ENCODE measurements around the gene NR2C2.

Gene NR2C2

DNA sequence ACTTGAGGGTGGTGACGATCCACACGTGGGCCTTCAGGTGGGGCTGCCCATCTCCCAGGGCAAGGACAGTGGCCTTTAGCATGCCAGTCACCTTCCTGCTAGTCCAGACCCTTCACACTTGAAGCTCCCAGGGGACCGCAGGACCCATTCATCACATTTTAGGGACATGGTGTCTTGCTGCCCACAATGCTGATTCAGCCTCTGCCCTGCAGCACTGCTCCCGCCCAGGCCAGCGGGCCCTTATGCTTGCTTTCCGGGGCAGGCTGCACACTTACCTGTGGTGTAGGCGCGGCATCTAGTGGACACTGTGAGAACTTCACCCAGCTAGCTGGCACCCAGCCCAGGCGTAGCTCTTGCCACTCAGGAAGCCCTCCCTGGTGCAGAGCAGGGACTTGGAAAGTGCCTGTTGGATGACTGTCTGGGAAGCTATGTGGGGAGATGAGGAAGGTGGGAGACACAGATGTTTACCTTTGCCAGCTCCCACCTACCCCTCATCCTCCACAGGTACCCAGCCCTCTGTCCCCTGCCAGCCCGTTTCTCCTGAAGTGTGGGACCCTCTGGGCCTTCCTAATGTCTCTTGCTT is 26.3 kb upstream of the NR2C2 start:
- FAIRE-seq, result no peak

DNA sequence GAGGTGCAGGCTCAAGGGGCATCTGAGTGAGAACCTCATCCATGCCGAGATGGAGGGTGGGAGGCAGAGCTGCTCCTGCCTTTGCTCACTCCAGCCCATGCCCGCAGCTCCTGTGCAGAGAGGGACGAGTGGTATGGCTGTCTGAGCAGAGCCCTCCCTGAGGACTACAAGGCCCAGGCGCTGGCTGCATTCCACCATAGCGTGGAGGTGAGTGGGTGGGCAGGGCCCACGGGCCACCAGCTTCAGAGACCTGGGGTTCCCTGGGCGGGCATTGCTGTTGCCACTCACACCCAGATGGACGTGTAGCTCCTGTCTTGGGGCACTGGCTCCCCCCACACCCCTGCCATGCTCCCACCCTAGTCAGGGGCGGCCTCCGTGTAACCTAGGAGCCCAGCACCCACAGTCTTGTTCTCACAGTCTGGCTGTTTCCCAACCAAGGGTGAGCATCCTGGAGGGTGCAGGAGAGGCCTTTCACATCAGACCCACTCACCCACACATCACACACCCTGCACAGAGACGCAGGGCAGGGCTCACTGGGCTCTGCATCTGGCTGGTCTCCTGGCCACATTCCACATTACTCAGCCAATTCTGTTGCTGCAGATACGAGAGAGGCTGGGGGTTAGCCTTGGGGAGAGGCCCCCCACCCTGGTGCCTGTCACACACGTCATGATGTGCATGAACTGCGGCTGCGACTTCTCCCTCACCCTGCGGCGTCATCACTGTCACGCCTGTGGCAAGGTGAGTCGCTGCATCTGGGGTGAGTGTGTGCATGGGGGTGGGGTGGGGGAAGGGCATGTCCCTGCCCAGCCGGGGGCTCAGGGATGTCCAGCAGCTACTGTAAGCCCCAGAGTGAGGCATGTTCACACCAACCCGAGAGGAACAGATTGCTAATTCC is 25.3 kb upstream of the NR2C2 start:
- no peak for FAIRE-seq

More for the DNA sequence above, 26.3 kb upstream of the NR2C2 start:
- DNase-seq (ENCODE audit: low spot score), result peak; percentile 68

DNA sequence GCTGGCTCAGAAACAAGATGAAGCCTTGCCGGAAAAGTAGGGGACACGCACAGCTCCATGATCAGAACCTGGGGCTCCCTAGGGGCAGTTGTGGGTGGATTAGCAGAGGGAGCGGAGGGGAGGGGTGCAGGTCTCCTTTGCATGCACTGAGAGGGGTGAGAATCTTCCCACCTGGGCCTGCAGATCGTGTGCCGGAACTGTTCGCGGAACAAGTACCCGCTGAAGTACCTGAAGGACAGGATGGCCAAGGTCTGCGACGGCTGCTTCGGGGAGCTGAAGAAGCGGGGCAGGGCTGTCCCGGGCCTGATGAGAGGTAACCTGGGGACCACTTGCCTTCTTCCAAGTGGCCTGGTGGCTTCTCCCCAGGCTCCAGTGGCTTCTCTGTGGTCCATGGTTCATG is 24.5 kb upstream of the NR2C2 start:
- DNase-seq (ENCODE audit: low spot score) (no peak), FAIRE-seq (no peak)

More for the DNA sequence above, 25.3 kb upstream of the NR2C2 start:
- no peak for DNase-seq (ENCODE audit: low spot score)

DNA sequence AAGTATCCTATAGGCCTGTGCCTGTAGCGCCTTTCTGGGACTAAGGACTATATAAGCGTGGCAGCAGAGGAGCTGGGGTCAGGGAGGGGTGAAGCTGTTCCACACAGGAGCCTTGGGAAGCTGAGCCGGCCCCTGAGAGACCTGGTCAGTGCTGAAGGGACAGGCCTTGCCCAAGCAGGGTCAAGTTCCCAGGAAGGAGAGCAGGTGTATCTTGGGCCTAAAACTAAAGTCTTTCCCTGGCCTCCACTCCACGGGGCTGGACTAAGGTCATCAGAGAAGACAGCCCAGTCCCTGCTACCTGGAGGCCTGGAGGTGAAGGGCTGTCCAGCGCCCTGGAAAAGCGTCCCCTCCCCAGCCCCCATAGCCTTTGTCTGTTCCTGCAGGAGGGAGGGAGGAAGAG is 23.9 kb upstream of the NR2C2 start:
- FAIRE-seq (no peak), DNase-seq (ENCODE audit: low spot score) (no peak)

DNA sequence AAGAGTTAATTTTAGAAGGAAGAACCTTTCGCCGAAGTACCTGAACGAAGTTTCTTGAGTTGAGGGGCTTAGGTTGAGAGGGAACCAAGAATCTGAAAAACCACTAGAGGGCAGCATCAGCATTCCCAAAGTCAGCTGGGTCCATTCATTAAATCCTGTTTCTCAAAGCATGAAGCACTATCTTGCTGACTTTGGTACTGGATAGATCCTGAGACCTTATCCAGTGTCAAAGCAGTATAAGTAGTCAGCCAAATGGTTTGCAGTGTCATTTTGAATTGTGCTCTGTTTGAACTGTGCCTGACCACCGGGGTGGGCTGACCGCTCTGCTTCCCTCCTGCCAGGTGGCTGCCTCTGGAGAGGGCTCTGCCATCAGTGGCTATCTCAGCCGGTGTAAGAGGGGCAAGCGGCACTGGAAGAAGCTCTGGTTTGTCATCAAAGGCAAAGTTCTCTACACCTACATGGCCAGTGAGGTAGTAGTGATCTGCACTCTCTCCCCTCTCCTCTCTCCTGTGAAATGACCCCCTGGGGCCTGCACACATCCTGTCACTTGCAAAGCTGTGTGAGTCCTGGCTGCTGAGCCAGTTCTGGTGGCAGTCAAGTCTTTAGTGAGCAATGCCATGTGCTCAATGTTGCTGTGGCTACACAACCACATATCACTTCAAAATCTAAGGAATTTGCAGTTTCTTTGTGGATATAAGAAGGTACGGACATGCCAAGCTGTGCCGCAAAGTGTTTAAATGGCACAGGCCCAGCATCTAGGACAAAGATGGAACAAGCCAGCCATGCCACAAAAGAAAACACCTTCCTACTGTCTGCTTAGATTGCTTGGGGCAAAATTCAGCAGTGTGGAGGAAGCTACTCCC is 21.4 kb upstream of the NR2C2 start:
- DNase-seq (ENCODE audit: low spot score), result peak; percentile 36
- FAIRE-seq, result no peak

DNA sequence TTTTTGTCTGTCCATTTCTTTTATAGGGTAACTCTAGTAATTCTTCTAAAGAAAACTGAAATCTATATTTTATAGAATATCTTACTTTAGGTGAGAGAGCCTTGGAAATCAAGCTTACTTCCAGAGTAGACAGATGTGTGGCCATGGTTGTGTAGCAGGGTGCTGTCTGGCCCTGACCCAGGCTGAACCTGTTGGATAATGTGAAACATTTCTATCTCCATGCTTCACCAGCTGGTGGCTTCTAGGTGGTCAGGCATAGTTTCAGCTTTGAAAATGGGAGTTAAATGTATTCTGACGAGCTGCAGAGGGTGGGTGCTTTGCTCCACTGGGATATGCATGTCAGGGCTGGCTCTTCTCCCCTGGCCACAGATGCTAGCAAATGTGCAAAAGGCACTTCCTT is 20.8 kb upstream of the NR2C2 start:
- no peak for DNase-seq (ENCODE audit: low spot score)
- no peak for FAIRE-seq

DNA sequence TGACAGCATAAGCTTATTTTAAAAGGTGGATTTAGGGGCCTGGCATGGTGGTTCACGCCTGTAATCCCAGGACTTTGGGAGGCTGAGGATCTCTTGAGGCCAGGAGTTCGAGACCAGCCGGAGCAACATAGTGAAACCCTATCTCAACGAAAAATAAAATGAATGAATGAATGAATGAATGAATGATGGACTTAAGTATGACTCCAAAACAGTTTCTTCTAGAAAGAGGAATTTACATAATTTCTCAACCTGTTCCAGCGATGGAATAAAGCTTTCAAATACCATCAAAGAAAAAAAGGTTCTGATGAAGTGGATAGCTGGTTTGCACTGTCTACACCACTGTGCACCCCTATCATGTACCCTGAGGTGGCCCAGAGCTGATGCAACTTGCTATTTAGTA is 20.1 kb upstream of the NR2C2 start:
- no peak for DNase-seq (ENCODE audit: low spot score)
- FAIRE-seq, result no peak

DNA sequence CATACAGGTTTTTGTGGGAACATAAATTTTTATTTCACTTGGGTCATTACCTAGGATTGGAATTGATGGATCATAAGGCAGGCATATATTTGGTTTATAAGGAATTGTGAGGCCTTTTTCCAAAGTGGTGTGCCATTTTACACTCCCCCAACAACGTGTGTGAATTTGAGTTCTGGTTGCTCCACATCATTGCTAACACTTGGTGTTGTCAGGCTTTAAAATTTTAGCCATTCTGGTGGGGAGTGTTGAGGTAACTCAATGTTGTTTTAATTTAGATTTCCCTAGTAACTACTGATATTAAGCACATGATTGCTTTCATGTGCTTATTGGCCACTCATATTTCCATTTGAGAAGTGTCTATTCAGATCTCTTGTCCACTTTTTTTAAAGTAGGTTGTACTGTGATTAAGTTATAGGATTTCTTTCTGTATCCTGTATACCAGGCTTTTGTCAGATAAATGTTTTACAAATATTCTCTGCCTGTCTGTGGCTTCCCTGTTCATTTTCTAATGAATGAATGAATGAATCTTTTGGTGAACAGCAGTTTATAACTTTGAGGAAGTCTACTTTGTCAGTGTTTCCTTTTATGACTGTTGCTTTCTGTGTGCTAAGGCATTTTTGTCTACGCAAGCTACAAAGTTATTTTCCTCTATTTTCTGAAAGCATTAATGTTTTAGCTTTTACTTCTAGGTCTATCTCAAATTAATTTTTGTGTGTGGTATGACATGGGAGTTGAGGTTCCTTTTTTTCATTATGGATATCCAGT is 17.9 kb upstream of the NR2C2 start:
- DNase-seq (ENCODE audit: low spot score), result no peak
- no peak for FAIRE-seq

DNA sequence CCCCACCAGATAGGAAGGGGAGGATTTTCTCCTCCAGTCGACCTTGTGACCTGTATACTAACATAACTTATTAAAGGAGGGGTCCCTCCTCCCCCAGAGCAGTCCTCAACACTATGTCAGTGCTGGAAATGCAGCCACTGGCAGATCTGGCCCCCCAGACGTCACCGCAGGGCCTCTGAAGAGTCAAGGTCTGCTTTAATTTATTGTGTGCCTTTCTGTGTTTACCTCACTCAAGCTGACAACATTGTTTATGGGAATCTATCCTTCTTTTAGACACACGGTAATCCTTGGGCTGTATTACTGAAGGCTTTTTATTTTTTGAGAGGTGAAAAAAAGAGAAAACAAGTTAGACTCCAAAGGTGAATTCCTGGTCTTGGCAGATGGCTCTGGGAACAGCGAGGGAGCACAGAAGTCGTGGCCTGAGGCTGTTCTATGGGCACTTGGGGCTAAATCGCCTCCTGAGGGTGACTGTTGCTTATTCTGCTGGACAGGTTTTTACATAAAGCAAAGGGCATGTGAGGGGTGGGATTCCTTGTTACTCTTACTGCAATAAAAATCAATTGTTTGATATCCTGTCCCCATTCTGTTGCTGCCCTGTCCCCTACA is 13.5 kb upstream of the NR2C2 start:
- FAIRE-seq (no peak), DNase-seq (ENCODE audit: low spot score) (no peak)

DNA sequence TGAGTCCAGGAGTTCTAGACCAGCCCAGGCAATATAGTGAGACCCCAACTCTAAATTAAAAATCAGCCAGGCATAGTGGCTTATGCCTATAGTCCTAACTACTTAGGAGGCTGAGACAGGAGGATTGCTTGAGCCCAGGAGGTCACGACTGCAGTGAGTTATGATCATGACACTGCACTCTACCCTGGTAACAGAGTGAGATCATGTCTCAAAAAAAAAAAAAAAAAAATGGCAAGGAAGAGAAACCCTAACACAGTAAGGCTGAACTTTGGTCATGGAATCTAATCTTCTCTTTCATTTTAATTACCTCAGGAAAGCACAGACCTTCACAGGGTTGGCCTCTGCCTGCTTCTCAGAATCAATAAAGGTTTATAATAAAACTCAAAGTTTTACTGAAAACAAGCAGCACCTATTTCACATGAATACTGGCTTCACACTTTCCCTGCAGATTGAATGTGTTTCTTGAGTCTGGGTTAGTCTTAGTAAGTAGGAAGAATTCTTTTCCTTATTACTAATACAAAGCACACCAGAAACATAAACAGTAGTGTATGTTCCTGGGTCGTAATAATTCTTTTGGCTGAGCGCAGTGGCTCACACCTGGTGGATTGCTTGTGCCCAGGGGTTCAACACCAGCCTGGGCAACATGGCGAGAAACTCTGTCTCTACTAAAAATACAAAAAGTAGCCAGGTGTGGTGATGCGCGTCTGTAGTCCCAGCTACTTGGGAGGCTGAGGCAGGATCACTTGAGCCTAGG is 11.6 kb upstream of the NR2C2 start:
- no peak for FAIRE-seq
- no peak for DNase-seq (ENCODE audit: low spot score)

DNA sequence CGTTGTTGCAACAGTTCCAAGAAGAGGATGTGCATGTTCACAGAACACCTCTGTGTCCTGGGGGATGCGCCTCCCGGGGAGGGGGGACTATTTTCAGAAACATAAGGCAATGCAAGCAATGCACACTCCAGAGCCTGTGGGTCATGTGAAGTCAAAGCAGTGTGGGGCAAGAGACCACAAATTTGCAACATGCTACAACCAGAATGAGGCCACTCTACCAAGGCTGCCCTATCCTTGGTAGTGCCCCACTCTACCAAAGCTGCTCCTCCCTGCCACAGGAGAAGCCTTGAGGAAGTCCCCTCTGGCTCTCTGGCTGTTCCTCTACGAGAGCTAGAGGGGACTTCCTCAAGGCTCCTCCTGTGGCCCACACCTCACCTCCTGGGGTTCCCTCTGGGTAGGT is 8.4 kb upstream of the NR2C2 start:
- FAIRE-seq (no peak), DNase-seq (ENCODE audit: low spot score) (no peak)

DNA sequence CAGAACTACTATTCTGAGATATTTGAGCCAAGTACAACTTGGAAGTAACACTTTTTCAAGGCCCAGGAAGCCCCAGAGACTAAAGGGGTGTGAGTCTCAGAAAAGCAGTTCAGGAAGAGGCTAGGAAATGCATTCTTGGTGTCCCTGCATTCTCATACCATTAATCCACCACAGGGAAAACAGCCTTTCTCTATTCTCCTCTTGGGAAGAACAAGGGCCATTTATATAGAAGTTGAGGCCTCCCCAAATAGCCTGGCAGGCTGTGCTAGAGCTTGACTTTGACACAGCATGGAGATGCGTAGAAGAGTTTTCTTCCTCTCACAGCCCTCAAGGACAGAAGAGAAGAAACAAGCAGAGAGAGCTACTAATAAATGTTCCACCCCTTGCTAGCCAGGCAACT is 5.5 kb upstream of the NR2C2 start:
- FAIRE-seq, result no peak
- no peak for DNase-seq (ENCODE audit: low spot score)

DNA sequence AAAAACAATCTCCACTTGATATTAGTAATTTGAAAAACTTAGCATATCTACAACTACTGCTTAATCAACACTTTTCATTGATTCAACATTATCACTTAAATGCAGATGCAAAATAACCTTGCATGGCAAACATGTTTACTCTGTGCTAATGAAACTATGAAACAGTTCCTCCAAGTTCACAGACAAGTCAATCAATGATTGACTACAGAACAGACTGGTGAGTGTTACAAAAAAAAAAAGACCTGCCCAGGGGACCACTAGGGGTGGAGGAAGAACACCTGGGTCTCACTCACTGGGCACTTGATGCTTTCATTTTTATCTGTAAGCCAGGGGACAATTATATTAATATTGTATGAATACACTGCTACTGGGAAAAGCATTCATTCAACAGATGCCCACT is 4.3 kb upstream of the NR2C2 start:
- no peak for DNase-seq (ENCODE audit: low spot score)
- no peak for FAIRE-seq

DNA sequence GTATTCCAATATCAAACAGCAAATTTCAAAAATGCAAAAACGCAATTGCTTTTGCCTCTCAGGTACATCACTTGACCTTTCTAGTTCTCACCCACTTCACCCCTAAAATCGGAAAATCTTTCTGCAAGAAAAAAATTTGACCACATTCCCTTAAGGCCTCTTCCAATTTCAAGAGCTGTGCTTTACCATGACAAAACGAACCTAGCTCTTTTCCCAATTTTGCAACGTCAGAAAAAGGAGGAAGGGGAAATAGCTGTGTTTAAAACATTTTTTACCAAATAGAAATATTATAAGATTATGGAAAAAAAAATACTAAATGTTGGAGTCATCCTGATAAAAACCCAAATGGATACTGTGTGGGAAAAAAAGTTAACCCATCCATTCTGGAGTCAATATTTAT is 1.1 kb upstream of the NR2C2 start:
- no peak for FAIRE-seq
- no peak for DNase-seq (ENCODE audit: low spot score)

DNA sequence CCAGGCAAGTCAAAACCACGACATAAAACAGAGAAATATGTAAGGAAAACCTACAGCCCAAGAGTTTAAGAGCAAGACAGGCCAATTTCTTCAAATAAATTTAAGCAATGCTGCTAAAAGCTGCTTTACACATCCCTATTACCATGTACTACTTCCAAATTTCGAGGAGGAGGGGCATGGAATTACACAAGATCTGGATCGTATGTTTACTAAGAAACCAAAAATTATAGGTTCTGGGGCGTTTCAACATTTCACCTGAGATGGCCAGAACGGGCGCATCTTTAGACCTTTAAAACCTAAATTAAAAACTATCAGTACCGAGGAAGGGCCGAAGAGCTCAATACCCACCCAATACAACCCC is 664 bp upstream of the NR2C2 start:
- DNase-seq (ENCODE audit: low spot score) (no peak), FAIRE-seq (no peak)

DNA sequence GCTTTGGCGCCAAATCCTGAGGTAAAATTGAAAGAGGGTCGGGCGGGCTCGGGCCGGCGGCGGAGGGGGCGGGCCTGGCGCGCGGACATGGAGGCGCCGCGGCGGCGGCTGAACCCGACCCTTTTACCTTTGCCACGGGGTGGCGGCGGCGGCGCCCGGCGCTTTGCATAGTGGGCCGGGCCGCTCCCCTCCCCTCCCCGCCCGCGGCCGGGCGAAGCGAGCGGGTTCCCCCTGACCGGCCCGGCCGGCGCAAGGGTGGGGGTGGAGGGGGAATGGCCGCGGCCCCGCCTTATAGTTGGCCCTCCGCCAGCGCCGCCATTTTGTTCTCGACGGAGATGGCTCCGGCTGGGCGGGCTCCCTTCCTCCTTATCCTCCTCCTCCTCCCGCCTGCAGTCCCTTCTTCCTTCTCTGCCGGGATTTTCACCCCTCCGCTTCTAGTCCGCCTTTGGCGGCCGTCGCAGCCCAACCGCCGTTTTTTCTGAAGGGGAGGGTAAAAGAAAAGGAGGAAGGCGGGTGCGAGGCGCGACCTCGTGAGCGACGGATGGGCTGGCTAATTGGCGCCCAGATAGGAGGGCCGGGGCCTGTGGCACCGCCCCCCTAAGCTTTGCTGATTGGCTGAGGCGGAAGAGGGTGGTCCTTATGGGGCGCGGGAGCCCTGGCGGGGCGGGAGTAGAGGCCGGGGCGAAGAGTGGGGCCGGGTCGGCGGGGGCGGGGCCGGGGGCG is 664 bp downstream of the NR2C2 start:
- peak; percentile 88 for DNase-seq (ENCODE audit: low spot score)
- no peak for FAIRE-seq

DNA sequence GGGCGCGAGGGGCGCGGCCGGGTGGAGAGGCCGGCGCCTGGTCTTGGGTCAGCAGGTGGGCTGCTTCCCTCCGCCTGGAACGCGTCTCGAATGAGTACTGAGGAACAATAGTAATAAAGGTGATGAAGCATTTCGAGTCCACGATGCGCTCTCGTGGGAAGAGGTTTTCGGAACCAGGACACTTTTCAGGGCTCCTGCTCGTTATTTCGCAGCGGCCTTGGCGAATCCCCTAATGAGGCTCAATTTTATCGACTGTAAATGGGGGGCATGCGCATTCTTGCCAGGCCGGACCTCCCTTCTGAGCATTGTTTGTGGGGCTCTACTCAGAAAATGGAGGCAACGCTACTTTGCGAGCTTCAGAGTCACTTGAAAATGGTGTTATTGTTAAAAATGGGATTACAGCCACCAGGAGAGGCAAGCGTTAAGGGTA is 1.2 kb downstream of the NR2C2 start:
- FAIRE-seq (no peak), DNase-seq (ENCODE audit: low spot score) (no peak)

DNA sequence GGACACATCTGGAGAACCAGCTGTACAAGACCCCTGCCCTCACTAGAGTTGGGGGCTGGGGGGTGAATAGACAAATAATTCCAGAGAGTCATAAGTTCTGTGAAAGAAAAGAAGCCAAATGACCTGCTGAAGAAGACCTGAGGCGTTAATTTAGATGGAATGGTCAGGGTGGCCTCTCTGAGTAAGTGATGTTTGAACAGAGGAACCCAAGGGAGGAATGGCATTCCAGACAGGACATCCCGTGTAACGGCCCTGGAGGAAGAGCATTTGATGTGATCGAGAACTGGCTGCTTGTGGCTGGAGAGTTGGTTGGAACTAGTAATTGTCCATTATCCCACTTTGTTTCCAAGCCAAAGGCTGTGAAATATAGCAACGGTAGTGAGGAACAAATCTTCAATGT is 1.7 kb downstream of the NR2C2 start:
- no peak for DNase-seq (ENCODE audit: low spot score)
- FAIRE-seq, result no peak

DNA sequence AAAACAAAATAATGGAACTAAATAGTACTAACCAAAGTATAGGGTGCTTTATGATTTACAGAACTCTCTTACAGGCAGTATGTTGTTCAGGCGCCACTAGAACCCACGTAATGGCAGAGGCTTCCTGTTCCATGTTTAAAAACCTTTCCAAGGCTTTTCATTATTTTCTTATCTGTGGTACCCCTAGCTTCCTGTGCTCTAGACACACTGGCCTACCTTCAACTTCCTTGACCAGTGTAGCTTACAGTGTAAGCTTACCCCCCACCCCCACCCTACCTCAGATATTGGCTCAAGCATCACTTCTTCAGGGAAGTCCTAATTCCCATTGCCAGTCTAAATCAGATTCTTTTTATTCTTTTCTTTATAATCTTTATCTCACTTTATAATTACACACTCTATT is 2.9 kb downstream of the NR2C2 start:
- FAIRE-seq (no peak), DNase-seq (ENCODE audit: low spot score) (no peak)

DNA sequence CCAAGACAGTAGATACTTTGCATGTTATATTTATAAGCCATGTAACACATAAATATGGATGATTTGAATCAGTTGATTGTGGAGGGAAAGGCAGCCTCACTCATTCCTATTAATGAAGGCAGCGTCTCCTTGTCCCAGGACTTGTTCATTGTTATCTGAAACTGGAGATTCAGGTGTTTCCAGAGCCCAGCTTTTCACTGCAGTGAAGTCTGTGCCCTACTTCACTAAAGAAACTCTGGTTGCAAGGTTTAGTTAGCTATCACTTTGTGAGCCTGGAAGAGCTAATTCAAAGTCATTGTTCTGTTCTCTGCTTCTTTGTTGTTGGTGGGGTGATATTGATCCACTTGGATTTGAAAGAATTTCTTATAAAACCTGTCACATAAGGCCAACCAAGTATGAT is 9.8 kb downstream of the NR2C2 start:
- no peak for DNase-seq (ENCODE audit: low spot score)

More for the DNA sequence above, 9.8 kb downstream of the NR2C2 start:
- FAIRE-seq, result no peak

Measured in RCC 7860 (cell line).